H1 (cell line): ENCODE results near the gene GREM2. TPM values are rescaled to one million over a fixed set of nuclear protein-coding genes. Genes with fewer than 3 reads are reported as not detected.

Experiments
- CTCF ChIA-PET: fragments of 300-600 bp; sonication (Branson Sonifier 250); formaldehyde crosslinking; loops from one replicate; lab custom pipeline; 2021; ENCODE audit not compliant: partially characterized antibody; lab: Charles Lee
- POLR2A ChIA-PET: fragments of 300-600 bp; sonication (Branson Sonifier 250); formaldehyde crosslinking; loops from one replicate; lab custom pipeline; 2021; ENCODE audit warnings: inconsistent platforms; ENCODE audit not compliant: partially characterized antibody; lab: Charles Lee
- DNase-seq, 2 experiments: peaks; one replicate each; pipeline versions ENCODE4 v3.0.0 to v3.0.0-alpha.2; 2010 to 2022; ENCODE audit warnings: low spot score in 2 of 2, low read depth in 1 of 2, mixed read lengths in 1 of 2
- FAIRE-seq: peaks from 2 replicates; lab custom pipeline; 2011; peaks lifted over from hg19 to GRCh38; lab: Jason Lieb, UNC
- H2AFZ ChIP-seq: 2 replicates; pipeline ENCODE4 v1.8.1; 2012; ENCODE audit warnings: low read length, inconsistent platforms
- H2AK5ac ChIP-seq: 2 replicates; pipeline ENCODE4 v1.6.1; 2013; ENCODE audit warnings: low read depth, low read length
- H2BK120ac ChIP-seq: replicated peaks from 2 replicates; pipeline ENCODE3; 2013; ENCODE audit warnings: low read depth, low read length, inconsistent platforms
- H2BK12ac ChIP-seq: 2 replicates; pipeline ENCODE4 v1.6.1; 2013; ENCODE audit warnings: low read depth, low read length
- H2BK15ac ChIP-seq: 2 replicates; pipeline ENCODE4 v1.6.1; 2013; ENCODE audit warnings: low read length
- H2BK20ac ChIP-seq: 2 replicates; pipeline ENCODE4 v1.6.1; 2013; ENCODE audit warnings: low read length
- H2BK5ac ChIP-seq: 2 replicates; pipeline ENCODE4 v1.6.1; 2013; ENCODE audit warnings: low read depth, low read length
- H3K14ac ChIP-seq: 2 replicates; pipeline ENCODE4 v1.6.1; 2013; ENCODE audit warnings: inconsistent platforms; ENCODE audit not compliant: insufficient read length
- H3K18ac ChIP-seq: 2 replicates; pipeline ENCODE4 v1.6.1; 2013; ENCODE audit warnings: low read length; ENCODE audit errors: extremely low read depth
- H3K23ac ChIP-seq: 2 replicates; pipeline ENCODE4 v1.6.1; 2013; ENCODE audit warnings: inconsistent platforms; ENCODE audit not compliant: insufficient read length
- H3K23me2 ChIP-seq: 2 replicates; pipeline ENCODE4 v1.6.1; 2013; ENCODE audit warnings: low read depth, low read length
- H3K27ac ChIP-seq: 2 replicates; pipeline ENCODE4 v1.6.1; 2011; ENCODE audit warnings: low read depth, low read length, inconsistent platforms
- H3K27me3 ChIP-seq, 4 experiments: replicated peaks in 1 of 4; 1 replicate in 1 of 4; 2 replicates in 3 of 4; pipeline versions ENCODE4 v1.6.1 to v1.8.1; 2011 to 2013; ENCODE audit warnings: low read length in 3 of 4, mild to moderate bottlenecking in 3 of 4, inconsistent platforms in 2 of 4, mixed read lengths in 2 of 4, moderate library complexity in 1 of 4; ENCODE audit not compliant: control insufficient read depth in 3 of 4, insufficient read depth in 3 of 4; ENCODE audit errors: extremely low read depth in 1 of 4
- H3K36me3 ChIP-seq, 4 experiments: 2 replicates each; pipeline versions ENCODE4 v1.6.1 to v1.8.1; 2011 to 2013; ENCODE audit warnings: mild to moderate bottlenecking in 4 of 4, low read length in 3 of 4, moderate library complexity in 2 of 4, control low read depth in 1 of 4, inconsistent platforms in 1 of 4; ENCODE audit not compliant: insufficient read depth in 4 of 4, control insufficient read depth in 2 of 4
- H3K4ac ChIP-seq: replicated peaks from 2 replicates; pipeline ENCODE3; 2013; ENCODE audit warnings: low read length, low read depth, mixed read lengths, inconsistent platforms; ENCODE audit not compliant: insufficient read length
- H3K4me1 ChIP-seq, 4 experiments: replicated peaks in 1 of 4; 1 replicate in 1 of 4; 2 replicates in 3 of 4; pipeline versions ENCODE4 v1.6.1 to v1.8.1; 2011 to 2013; ENCODE audit warnings: low read length in 3 of 4, inconsistent platforms in 2 of 4, mixed read lengths in 1 of 4; ENCODE audit not compliant: insufficient read depth in 4 of 4, control insufficient read depth in 3 of 4
- H3K4me2 ChIP-seq, 2 experiments: 2 replicates each; pipeline versions ENCODE4 v1.6.1 to v1.8.1; 2011 to 2013; ENCODE audit warnings: low read depth in 2 of 2, low read length in 2 of 2, control low read depth in 1 of 2, inconsistent platforms in 1 of 2, mild to moderate bottlenecking in 1 of 2; ENCODE audit not compliant: insufficient read depth in 1 of 2
- H3K4me3 ChIP-seq, 4 experiments: fragments of 200-600, 300-600 bp in 1 of 4; sonication (generic), shearing (Covaris generic), sonication (Bioruptor Twin) in 1 of 4; 2 replicates each; pipeline versions ENCODE4 v1.5.1 to v1.8.1; 2011 to 2016; ENCODE audit warnings: low read length in 4 of 4, low read depth in 3 of 4, control low read depth in 2 of 4, inconsistent platforms in 2 of 4, mild to moderate bottlenecking in 2 of 4, mixed read lengths in 1 of 4, moderate library complexity in 1 of 4; ENCODE audit not compliant: insufficient read depth in 2 of 4; ENCODE audit errors: extremely low read depth in 1 of 4
- H3K56ac ChIP-seq: replicated peaks from 2 replicates; pipeline ENCODE3; 2013; ENCODE audit warnings: low read depth, mild to moderate bottlenecking, mixed read lengths, low read length, inconsistent platforms; ENCODE audit not compliant: insufficient read length
- H3K79me1 ChIP-seq: 2 replicates; pipeline ENCODE4 v1.6.1; 2013; ENCODE audit warnings: low read depth, low read length, control low read depth
- H3K79me2 ChIP-seq, 2 experiments: 2 replicates each; pipeline versions ENCODE4 v1.6.1 to v1.8.1; 2012 to 2013; ENCODE audit warnings: low read length in 2 of 2, mild to moderate bottlenecking in 2 of 2, inconsistent platforms in 1 of 2; ENCODE audit not compliant: insufficient read depth in 2 of 2, control insufficient read depth in 1 of 2
- H3K9ac ChIP-seq, 4 experiments: replicated peaks in 1 of 4; 1 replicate in 1 of 4; 2 replicates in 3 of 4; pipeline versions ENCODE4 v1.6.1 to v1.8.1; 2011 to 2013; ENCODE audit warnings: low read depth in 3 of 4, low read length in 3 of 4, control low read depth in 2 of 4, mild to moderate bottlenecking in 2 of 4, moderate library complexity in 2 of 4, inconsistent platforms in 1 of 4; ENCODE audit errors: extremely low read depth in 1 of 4
- H3K9me3 ChIP-seq, 2 experiments: 2 replicates each; pipeline versions ENCODE4 v1.6.1 to v1.8.1; 2012 to 2013; ENCODE audit warnings: mild to moderate bottlenecking in 2 of 2, moderate library complexity in 2 of 2, control low read depth in 1 of 2, inconsistent platforms in 1 of 2, low read depth in 1 of 2, low read length in 1 of 2, mixed read lengths in 1 of 2; ENCODE audit not compliant: insufficient read depth in 2 of 2
- H4K20me1 ChIP-seq, 2 experiments: replicated peaks in 1 of 2; 2 replicates each; pipeline versions ENCODE3 to v1.8.1; 2011 to 2013; ENCODE audit warnings: inconsistent platforms in 2 of 2, low read length in 2 of 2, mild to moderate bottlenecking in 1 of 2; ENCODE audit not compliant: insufficient read depth in 2 of 2, control insufficient read depth in 1 of 2
- H4K5ac ChIP-seq: 2 replicates; pipeline ENCODE4 v1.6.1; 2013; ENCODE audit warnings: low read length, low read depth, mixed read lengths, inconsistent platforms; ENCODE audit not compliant: insufficient read length
- H4K8ac ChIP-seq: 2 replicates; pipeline ENCODE4 v1.8.0; 2013; ENCODE audit warnings: mild to moderate bottlenecking, moderate library complexity, low read length, inconsistent platforms; ENCODE audit not compliant: insufficient read depth; ENCODE audit errors: extremely low read depth
- H4K91ac ChIP-seq: replicated peaks from 2 replicates; pipeline ENCODE3; 2013; ENCODE audit warnings: low read length, mixed read lengths, inconsistent platforms; ENCODE audit not compliant: insufficient read length
- KDM4A ChIP-seq: IDR thresholded peaks from one replicate; pipeline ENCODE4 v1.7.1; 2012; ENCODE audit warnings: low read depth, mild to moderate bottlenecking, moderate library complexity, low read length, inconsistent platforms; ENCODE audit not compliant: severe bottlenecking
- POLR2AphosphoS5 ChIP-seq: IDR thresholded peaks from 2 replicates; pipeline ENCODE4 v1.6.1; 2011; ENCODE audit warnings: low read depth, low read length
- POU5F1 ChIP-seq: IDR thresholded peaks from 2 replicates; pipeline ENCODE4 v1.6.1; 2011; ENCODE audit warnings: low read depth, mild to moderate bottlenecking, low read length, moderate library complexity
- RAD21 ChIP-seq, 2 experiments: IDR thresholded peaks in 1 of 2; conservative IDR thresholded peaks in 1 of 2; 2 replicates each; pipeline ENCODE4 v1.6.1; 2011; ENCODE audit warnings: low read depth in 2 of 2, low read length in 2 of 2, improper control_type of control experiment in 1 of 2, inconsistent platforms in 1 of 2, mild to moderate bottlenecking in 1 of 2, moderate library complexity in 1 of 2
- RFX5 ChIP-seq: IDR thresholded peaks from 2 replicates; pipeline ENCODE4 v1.6.1; 2011; ENCODE audit warnings: low read depth, low read length, improper control_type of control experiment, borderline replicate concordance
- SAP30 ChIP-seq: fragments of 300-600 bp; sonication (generic); IDR thresholded peaks from 2 replicates; pipeline ENCODE4 v1.7.1; 2012; ENCODE audit warnings: low read length, moderate library complexity, mild to moderate bottlenecking, inconsistent platforms; ENCODE audit not compliant: insufficient read depth, insufficient replicate concordance
- TBP ChIP-seq: IDR thresholded peaks from 2 replicates; pipeline ENCODE4 v1.6.1; 2011; ENCODE audit warnings: low read depth, low read length, improper control_type of control experiment
- ZNF274 ChIP-seq: IDR thresholded peaks from 2 replicates; pipeline ENCODE4 v1.7.0; 2012; ENCODE audit warnings: low read length, borderline replicate concordance; ENCODE audit errors: extremely low read depth
- WGBS, 2 experiments: shearing (Covaris generic) in 1 of 2; methylation state at CpG; one replicate each; pipeline versions ENCODE4 v1.1.6 to v1.1.7; 2013 to 2015; ENCODE audit warnings: low lambda C conversion rate in 2 of 2, mixed read lengths in 2 of 2, inconsistent platforms in 1 of 2, low coverage in 1 of 2, missing lambda C conversion rate in 1 of 2; ENCODE audit not compliant: insufficient replicate concordance in 2 of 2, insufficient coverage in 1 of 2, insufficient read length in 1 of 2; ENCODE audit errors: extremely low coverage in 1 of 2, missing lambda C conversion rate in 1 of 2; 5-methylcytosine and 5-hydroxymethylcytosine counted together
- long read RNA-seq, 2 experiments: library from RNA in 1 of 2; library from capped mRNA in 1 of 2; stranded (forward); transcript quantifications; one replicate each; pipeline ENCODE4 v2.0.0, GENCODE V29; 2021; ENCODE audit warnings: inconsistent platforms in 1 of 2
- polyA minus RNA-seq, 3 experiments: library from RNA; depleted of rRNA, polyadenylated mRNA; stranded (reverse); fragments of >200 nt; gene quantifications; 1 replicate in 2 of 3; 2 replicates in 1 of 3; pipeline ENCODE4 v1.2.3, GENCODE V29; 2011
- polyA plus RNA-seq, 7 experiments: library from polyadenylated mRNA; depleted of rRNA in 3 of 7; stranded (reverse) in 5 of 7; unstranded in 2 of 7; fragments of >200 nt in 5 of 7; fragments of 200-250 nt in 2 of 7; gene quantifications; 1 replicate in 5 of 7; 2 replicates in 1 of 7; 4 replicates in 1 of 7; pipeline versions ENCODE4 v1.2.1 to v1.2.3, GENCODE V29; 2011 to 2013; ENCODE audit warnings: missing spikeins in 2 of 7, mixed read lengths in 2 of 7
- total RNA-seq: library from RNA; stranded (reverse); fragmentation: NEBNext Ultra II Directional; extraction: Animal tissue kit (Norgen Biotek cat#: 25700); gene quantifications from 2 replicates; pipeline ENCODE4 v1.2.1, GENCODE V29; 2021

The GREM2 gene
- not detected in 2 replicates for total RNA-seq
- 0.03 and 0.05 TPM in 2 replicates for polyA plus RNA-seq (2011; rRNA removed)
- polyA plus RNA-seq (2011; cell fraction: cytosol; rRNA removed): 0.04 TPM
- 0.04 TPM for polyA plus RNA-seq (2011; cell fraction: nucleus; rRNA removed)
- 0.05 to 0.09 TPM (median 0.08 TPM) in 3 of 4 replicates, not detected in the other for polyA plus RNA-seq (2012, experiment 1 of 2)
- polyA plus RNA-seq (2012, experiment 2 of 2): 0.05 TPM
- polyA plus RNA-seq (2013, experiment 1 of 2): 0.18 TPM
- 0.24 TPM for polyA plus RNA-seq (2013, experiment 2 of 2)
- polyA minus RNA-seq (2011; rRNA and poly(A)+ RNA removed): 0.06 TPM in 1 of 2 replicates, not detected in the other
- not detected for polyA minus RNA-seq (2011; cell fraction: cytosol; rRNA and poly(A)+ RNA removed)
- polyA minus RNA-seq (2011; cell fraction: nucleus; rRNA and poly(A)+ RNA removed): not detected
- long read RNA-seq, experiment 1: 0 reads
- long read RNA-seq, experiment 2: 0 reads

GRCh38 chr1:240611619-240612480 is at the start of gene GREM2:
GREM2 (minus strand) TSS chr1:240612155; CDS start chr1:240493475, 118,680 bp downstream.
- Histone ChIP-seq H3K18ac (no peak within 1 kb of the TSS; the same call in 1 of the 2 replicates), H3K23me2 (peaks cover 5% of the 10 kb centered on the region; the same call in 1 of the 2 replicates), H2AK5ac (no peak within 1 kb of the TSS), H2AFZ (peak within 1 kb of the TSS; percentile 95), H4K91ac (no peak within 1 kb of the TSS), H3K23ac (no peak within 1 kb of the TSS), H3K9ac (no peak within 1 kb of the TSS), H3K4me2 (peak within 1 kb of the TSS; percentile 84 to 95), H4K20me1 (no peaks in the 10 kb centered on the region), H2BK20ac (0 out of 2 replicates have a peak within 1 kb of the TSS, but pooled peaks have one; percentile 6), H3K27ac (no peak within 1 kb of the TSS), H4K5ac (no peak within 1 kb of the TSS), H3K56ac (no peak within 1 kb of the TSS), H3K27me3 (peaks cover 0 to 13% (median 5%) of the 10 kb centered on the region in 4 experiments; a peak in 4 of 7 replicates), H3K36me3 (no peaks in the 10 kb centered on the region), H4K8ac (no peak within 1 kb of the TSS), H2BK15ac (no peak within 1 kb of the TSS), H3K9me3 (no peaks in the 10 kb centered on the region), H2BK120ac (no peak within 1 kb of the TSS), H3K14ac (no peak within 1 kb of the TSS), H3K4me1 (peaks cover 0 to 14% (median 4%) of the 10 kb centered on the region in 4 experiments; a peak in 4 of 7 replicates), H3K79me2 (no peaks in the 10 kb centered on the region), H2BK5ac (no peak within 1 kb of the TSS), H2BK12ac (no peak within 1 kb of the TSS), H3K4ac (no peak within 1 kb of the TSS), H3K79me1 (no peaks in the 10 kb centered on the region), H3K4me3 (peak within 1 kb of the TSS; percentile 52 to 74 (median 65))
- 4% methylated on average over 40 of the region's 40 CpGs; no CpG with 5 or more reads in 1 of the 2 experiments for WGBS, 2 experiments
- ChIA-PET POLR2A (interaction anchor here (0.7 kb wide), 1 partner anchor 658 kb away, joined by 3 read pairs; no protein-coding TSS in a partner anchor), CTCF (interaction anchor here (0.6 to 1.3 kb wide), 6 partner anchors 11 to 443 kb away, joined by 3 to 5 read pairs (median 3); no protein-coding TSS in a partner anchor)
- DNase-seq: peak in 1 of 2 experiments; percentile 67
- no peak for FAIRE-seq
- TF ChIP-seq SAP30: no peak
- TF ChIP-seq TBP: peak; percentile 47; the same call in 1 of the 2 replicates
- TF ChIP-seq RAD21 (IDR thresholded peaks at IDR 0.05 in 1 of 2, conservative IDR thresholded peaks at IDR 0.05 in 1 of 2; ENCODE audit: low read depth in 2 of 2, low read length in 2 of 2): peak in 1 of 2 experiments; percentile 5; a peak in 2 of 4 replicates
- no peak for TF ChIP-seq ZNF274
- TF ChIP-seq POLR2AphosphoS5: no peak
- TF ChIP-seq RFX5: no peak
- TF ChIP-seq POU5F1: no peak
- peak; percentile 39 for TF ChIP-seq KDM4A
